GM12872 (cell line): ENCODE data around the gene TCTA.

ENCODE experiments used
- CTCF ChIP-seq: IDR thresholded peaks from 3 replicates; pipeline ENCODE4 v1.5.1; 2011; ENCODE audit warnings: low read depth, mild to moderate bottlenecking, low read length, moderate library complexity; ENCODE audit not compliant: insufficient read depth

Gene TCTA

GRCh38 chr3:49460188-49460890 is 48.1 kb downstream of the TCTA start:
- TF ChIP-seq CTCF: no peak

GRCh38 chr3:49460956-49461355 is 48.7 kb downstream of the TCTA start:
- TF ChIP-seq CTCF: no peak

DNA sequence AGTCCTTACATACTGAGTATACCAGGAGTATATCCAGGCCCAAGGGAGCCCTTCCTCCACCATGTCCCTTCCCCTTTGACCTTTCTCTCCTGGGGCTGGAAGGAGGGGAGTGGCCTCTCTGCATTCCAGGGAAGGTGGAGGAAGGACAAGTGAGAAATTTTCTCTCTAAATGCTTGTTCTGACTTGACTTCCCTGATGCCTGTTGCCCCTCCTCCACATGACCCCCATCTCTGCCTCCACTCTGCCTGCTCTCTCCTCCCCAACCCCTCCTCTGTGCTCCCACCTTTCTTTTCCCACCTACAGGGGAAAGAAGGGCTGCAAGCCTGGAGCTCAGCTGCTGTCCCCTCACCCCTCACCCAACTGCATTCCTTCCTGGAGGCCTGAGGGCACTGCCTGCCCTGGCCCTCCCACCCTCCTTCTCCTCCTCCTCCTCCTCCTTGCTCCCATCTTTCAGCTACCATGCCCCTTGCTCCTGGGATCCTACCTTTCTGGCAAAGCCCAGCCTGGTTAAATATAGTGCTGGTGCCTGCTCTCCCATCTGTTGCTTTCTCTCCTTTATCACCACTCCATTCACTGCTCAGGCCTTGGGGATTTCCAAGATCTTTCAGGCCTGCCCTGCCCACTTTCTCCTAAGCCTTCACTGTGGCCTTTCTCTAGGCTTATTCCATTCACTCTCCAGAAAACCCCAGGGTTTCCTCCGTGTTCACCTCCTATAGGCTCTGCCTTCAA is 49.4 kb downstream of the TCTA start:
- TF ChIP-seq CTCF: no peak

DNA sequence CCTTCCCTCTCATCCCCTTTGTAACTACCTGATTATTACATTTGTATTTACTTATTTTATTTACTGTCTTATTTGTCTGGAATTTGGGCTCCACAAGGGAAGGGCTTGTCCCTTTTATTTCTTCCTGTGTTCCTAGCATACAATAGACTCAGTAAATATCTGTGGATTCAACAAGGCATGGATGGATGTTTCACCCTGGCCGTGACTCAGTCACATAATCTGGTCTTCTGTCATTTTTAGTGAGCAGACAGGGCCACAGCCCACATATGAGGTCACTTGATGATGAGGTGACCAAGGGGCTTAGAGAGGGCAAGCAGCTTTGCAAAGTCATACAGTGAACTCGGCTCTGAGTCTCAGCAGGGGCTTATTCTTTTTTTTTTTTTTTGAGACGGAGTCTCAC is 50.0 kb downstream of the TCTA start:
- no peak for TF ChIP-seq CTCF

DNA sequence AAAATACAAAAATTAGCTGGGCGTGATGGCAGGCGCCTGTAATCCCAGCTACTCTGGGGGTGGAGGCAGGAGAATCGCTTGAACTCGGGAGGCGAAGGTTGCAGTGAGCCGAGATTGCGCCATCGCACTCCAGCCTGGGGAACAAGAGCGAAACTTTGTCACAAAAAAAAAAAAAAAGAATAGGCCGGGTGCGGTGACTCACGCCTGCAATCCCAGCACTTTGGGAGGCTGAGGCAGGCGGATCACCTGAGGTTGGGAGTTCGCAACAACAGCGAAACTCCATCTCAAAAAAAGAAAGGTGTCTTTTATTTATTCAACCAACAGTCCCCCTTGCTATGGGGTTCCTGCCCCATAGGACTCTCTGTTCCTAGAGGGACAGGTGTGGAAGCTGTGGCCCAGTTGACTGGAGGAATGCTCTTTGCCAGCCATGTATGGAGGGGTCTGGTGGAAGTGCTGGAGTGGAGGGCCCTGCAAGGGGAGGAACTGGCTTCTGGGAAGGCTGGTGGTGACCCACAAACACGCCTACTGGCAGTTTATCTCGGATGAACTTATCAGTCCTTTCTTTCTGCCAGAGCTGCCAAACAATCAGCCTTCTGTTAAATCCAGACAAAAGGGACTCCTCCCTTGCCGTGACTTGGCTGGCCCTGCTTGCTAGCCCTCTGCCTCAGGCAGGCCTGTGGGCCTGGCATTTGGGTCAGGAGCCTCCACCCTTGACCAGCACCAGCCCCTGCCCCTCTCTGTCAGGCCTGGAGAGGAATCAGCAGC is 53.2 kb downstream of the TCTA start:
- no peak for TF ChIP-seq CTCF
